Forelimb muscle (tissue), 1 donor: Measurements from ENCODE around the gene GPR68. TPM values are rescaled to one million over a fixed set of nuclear protein-coding genes. Genes with fewer than 3 reads are reported as not detected.

ENCODE experiments used
- DNase-seq: peaks from one replicate; pipeline ENCODE4 v3.0.0-alpha.2; 2013; ENCODE audit warnings: low read depth
- polyA plus RNA-seq: library from polyadenylated mRNA; unstranded; fragments of 120-200 nt; gene quantifications from one replicate; pipeline ENCODE4 v1.2.1, GENCODE V29; 2013; ENCODE audit not compliant: insufficient read length

The GPR68 gene
- 0.82 TPM for polyA plus RNA-seq

DNA sequence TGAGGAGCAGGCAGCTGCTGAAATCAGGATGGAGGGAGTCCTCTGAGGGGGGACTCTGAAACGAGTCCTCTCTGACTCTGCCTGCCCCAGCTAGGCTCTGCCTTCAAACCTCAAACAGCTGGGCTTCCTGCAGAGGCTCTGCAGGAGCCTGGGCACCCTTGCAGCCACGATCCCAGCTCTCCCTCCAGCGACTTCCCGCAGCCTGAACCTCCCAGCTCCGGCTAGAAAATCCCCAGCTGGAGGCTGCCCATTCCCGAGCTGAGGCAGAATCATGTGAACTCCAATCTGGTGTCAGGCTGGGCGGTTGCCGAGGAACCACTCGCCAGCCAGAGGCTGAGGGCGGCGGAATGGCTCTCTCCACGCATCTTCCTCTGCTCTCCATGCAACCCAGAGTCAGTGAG, at the start of gene GPR68:
Gene GPR68, minus strand, starts transcription at position 204 of the 401 bp plus-strand sequence. CDS start 9,654 bp downstream, outside the sequence.
- DNase-seq: no peak

GRCh38 chr14:91294153-91294552, 49.6 kb upstream of the GPR68 start:
- peak; percentile 9 for DNase-seq

GRCh38 chr14:91293281-91293680, 48.8 kb upstream of the GPR68 start:
- DNase-seq: no peak

DNA sequence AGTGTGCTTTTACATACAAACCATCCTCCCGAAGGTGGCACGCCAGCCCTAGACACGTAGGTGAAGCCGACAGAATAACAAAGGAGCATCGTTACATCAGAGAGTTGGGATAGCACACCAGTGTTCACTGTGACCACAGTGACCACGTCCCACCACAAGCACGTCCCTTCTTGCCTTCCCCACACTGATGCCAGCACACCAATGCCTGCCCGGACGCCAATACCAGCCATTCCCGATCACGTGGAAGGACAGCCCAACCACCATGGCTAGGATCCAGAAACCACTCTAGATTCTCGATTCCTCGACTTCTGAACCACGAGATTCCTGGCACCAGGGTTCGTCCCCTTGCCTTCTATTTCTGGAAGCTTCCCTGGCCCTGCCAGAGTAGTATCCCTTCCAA, 48.0 kb upstream of the GPR68 start:
- DNase-seq: no peak

GRCh38 chr14:91291786-91292405, 47.4 kb upstream of the GPR68 start:
- no peak for DNase-seq

GRCh38 chr14:91290986-91291385, 46.5 kb upstream of the GPR68 start:
- DNase-seq: no peak

- no peak for DNase-seq
Observed at GRCh38 chr14:91289464-91289863, 45.0 kb upstream of the GPR68 start.

DNA sequence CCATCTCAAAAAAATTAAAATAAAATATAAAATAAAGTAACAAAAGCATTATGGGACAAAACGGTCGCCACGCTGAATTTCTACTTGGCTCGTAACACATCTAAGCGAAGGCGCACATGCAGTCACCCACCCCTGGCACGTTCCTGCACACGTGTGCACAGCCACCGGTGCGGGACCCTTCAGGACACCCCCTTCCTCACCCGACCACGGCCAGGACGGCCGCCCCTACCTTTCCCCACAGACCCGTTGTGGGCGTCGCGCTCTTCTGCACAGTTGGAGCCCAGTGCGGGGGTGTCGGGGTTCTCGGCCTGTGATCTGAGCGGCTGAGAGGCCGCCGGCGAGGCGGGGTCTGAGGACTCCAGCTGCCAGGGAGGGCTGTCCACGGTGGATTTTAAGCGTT, 44.4 kb upstream of the GPR68 start:
- DNase-seq: no peak

- peak; percentile 38 for DNase-seq
Observed at GRCh38 chr14:91286530-91286937, 42.0 kb upstream of the GPR68 start.

DNA sequence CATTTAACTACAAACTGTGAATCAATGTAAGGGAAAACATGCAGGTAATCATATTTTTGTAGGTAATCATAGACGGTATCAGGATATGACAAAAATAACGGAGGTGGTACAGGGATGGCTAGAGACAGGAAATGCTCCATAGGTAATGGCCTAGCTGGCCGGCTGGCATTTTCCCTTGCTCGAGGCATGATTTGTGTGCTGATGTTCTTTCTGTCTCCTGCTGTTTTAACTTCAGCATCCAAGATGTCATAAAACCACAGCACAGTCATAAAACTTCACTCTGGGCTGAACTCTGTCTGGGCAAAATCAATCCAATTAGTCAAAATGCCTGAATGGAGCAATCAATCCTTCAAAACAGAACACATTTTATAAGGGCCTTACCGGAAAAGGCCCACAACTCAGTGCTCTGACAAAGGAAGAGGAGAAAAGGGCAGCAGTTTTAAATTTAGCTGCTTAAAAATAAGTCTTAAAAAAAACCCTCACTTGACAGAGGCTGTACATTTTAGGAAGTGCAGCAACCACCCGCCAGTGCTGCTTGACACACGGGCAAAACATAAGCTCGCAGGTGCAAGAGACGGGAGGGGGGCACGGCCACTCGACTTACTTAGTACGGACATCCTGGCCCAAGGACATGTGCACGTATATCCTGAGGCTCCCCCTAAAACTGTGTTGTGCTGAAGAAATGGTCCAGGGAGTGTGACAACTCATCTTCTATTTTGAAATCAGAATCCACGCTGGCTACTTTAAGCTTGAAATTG, 40.5 kb upstream of the GPR68 start:
- no peak for DNase-seq

DNA sequence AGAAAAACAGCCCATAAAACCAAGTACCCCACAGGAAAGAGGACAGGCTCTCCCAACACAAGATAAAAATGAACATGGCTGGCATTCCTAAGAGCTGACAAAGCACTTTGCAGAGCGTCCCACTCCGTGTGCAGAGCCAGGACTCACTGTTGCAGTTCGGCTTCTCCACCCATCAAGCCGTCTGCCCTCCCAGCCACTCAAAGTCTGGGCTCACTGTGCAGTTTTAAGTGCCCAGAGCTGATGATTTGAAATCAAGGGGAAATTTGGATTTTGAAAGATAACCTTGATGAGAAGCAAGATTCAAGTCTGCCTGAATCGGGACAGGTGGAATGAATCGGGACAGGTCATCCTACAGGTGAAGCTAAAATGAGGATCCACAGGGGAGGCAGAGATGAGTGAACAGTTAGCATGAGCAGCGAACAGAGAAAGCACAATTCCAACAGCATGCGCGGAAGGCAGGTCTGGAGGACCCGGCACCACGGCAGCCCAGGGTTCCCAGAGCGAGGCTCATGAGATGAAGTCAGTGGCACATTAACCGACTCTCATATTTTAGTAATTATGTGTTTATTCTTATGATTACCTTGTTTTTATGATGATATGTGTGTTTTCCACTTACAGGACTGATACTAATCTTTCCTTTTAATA, 39.8 kb upstream of the GPR68 start:
- DNase-seq: no peak

DNA sequence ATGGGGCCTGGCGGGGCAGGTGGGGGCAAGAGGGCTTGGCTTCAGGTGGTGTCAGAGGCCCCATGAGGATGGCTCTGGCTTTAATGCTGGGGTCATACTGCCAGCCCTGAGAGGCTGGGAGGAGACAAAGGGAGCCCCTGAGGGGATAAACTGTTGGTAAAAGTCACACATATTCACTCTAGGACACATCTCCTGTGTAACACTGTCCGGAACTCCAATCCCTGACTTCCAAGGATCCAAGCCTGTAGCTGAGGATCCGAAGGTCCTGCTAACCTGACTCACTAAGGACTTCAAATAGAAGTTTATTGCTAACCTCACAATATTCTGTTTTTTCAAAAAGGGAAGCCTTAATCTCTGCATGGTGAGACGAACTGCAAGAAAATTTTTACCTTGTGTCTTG, 39.2 kb upstream of the GPR68 start:
- no peak for DNase-seq

DNA sequence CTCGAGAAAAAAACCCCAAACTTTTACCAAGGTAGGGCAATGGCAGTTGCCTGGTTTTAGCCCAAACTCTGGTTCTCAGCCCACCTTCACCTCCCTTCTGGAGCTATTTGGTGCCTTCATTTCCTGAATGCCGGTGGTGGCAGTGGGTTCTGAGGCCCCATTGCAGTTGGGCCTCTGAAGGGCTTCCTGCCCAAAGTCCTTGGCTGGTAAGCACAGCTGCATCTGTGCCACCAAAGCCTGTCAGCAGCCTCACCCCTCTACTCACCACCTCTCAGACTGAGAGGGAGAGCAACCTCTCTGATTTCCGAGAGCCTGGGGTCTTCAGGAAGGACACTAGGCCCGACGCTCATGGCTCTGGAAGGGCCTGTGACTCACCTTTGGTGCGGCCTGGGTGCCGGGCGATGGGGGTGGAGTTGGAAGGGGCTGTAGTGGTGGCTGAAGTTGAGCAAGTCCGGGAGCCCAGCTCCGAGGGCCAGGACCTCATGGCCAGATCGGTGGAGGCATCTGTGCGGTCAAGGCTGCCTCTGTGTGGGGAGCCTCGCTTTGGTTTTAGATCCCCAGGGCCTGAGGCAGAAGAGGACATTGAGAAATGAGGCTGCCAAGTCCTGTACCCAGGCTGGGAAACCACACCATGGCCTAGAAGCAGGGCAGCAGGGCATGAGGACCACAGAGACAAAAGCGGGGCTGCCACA, 38.6 kb upstream of the GPR68 start:
- DNase-seq: no peak

DNA sequence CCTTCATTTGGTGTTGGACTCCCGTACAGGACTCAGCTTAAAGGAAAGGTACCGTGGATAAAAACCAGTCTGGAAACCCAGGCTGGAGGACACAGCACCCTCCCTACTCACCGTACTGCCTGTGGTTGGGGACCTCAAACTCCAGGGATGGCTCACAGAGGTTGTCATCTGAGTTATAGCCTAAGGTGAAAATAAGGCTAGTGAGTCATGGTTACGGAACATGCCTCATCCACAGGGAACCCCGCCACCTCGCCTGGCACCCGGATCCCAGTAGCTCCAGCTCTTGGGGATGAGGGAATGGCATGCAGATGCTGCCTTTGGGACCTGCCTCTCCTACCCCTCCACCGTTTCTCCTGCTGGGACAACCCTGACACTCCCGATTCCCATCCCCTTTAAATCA, 36.8 kb upstream of the GPR68 start:
- no peak for DNase-seq

DNA sequence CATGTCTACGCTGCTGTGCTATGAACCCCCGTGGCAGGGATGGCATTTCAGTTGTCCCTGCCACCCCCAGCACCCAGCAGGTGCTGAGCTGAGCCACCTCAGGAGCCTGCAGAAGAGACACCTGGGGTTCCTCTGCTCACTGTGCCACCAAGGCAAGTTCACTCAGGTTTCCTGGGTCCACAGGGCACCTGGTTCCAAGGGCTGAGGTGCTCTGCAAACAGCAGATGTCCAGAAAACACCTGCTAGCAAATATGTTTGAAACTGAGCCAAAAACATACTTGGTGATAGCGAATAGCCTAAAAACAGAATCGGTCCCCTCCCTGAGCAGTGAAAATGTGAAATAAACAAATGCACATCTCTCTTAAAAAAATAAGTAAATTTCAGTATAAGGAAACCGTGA, 35.6 kb upstream of the GPR68 start:
- no peak for DNase-seq

- DNase-seq: no peak
Observed at GRCh38 chr14:91279354-91279753, 34.9 kb upstream of the GPR68 start.

- no peak for DNase-seq
Observed at GRCh38 chr14:91278383-91278715, 33.8 kb upstream of the GPR68 start.

DNA sequence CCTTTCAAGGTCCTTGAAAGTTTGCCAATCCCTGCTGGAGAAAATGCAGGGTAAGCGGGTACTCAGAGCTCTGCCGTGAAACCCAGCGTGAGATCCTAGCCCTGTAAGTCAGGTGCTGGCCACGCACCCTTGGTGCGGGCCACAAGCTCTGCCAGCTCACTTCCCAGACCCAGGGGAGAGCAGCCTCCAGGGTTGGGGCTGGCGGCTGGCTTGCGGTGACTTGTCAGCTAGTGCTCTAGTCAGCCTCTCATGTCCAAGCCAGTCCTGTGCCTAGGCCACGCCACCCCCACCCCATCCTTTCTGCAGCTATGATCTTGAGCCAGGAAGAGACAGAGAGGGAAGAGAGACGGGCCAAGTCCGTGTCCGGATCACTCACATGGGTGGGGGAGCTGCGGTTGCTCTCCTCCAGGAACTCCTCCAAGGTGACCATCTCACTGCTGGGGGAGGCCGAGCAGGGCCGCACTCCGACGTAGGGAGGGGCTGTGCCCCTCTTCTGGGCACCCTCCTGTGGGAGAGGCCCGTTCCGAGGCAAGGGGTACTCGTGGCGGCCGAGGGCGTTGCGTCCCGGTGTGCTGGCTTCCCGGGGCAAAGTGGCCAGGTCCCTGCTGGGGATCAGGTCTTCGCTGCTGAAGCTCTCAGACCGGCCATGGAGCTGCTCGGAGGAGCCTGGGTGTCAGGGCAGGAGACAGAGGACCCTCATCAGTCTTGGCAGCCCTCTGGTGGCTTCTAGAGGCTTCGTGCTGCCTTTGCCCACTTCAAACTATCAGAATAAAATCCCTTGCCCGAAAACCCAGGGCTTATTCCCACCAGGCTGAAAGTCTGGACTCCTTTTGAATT, 33.3 kb upstream of the GPR68 start:
- DNase-seq: no peak

DNA sequence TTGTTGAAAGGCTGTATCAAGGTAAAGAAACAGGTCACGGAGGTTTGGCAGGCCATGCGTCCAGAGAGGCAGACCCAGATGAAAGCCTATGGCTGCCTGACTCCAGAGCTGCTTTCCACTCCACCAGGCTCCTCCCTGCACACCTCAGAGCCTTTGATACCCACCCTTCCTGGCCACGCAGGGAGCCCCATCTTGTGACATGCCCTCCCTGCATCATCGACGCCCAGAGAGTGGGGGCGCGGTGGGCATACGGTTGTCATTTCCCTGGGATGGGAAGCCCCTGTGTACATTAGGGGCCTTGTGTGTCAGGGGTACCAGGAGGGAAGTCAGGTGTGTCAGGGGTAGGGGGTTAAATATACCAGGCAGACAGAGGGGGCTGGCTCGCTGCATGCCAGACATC, 30.3 kb upstream of the GPR68 start:
- DNase-seq: no peak

- DNase-seq: no peak
Observed at GRCh38 chr14:91273885-91274273, 29.4 kb upstream of the GPR68 start.

- no peak for DNase-seq
Observed at GRCh38 chr14:91273273-91273884, 28.9 kb upstream of the GPR68 start.
